Pulmonary artery endothelial cell (primary cell): ENCODE measurements around the gene ING2. TPM values are rescaled to one million over a fixed set of nuclear protein-coding genes. Genes with fewer than 3 reads are reported as not detected.
"Not testable (repeated sequence)": the region's sequence is repeated elsewhere in the genome, so short reads cannot be mapped to it uniquely, and the experiment has no call there.

Source experiments
- DNase-seq: peaks from one replicate; pipeline ENCODE4 v3.0.0-alpha.2; 2011; ENCODE audit warnings: low read depth, low spot score
- total RNA-seq: library from RNA; depleted of rRNA; stranded (reverse); fragments of >200 nt; gene quantifications from 2 replicates; pipeline ENCODE4 v1.2.3, GENCODE V29; 2014

ING2 gene
- total RNA-seq, 1 donor from 2014 or later = 7.6 TPM

DNA sequence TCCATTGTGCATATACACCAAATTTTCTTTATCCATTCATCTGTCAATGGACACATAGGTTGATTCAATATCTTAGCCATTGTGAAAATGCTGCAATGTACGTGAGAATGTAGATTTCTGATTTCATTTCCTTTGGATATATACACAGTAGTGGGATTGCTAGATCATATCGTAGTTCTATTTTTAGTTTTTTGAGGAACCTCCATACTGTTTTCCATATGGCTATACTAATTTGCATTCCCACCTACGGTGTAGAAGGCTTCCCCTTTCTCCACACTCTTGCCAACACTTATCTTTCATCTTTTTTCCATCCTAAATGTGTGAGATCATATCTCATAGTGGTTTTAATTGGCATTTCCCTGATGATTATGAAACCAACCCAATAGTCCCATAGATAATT, 43.4 kb downstream of the ING2 start:
- no peak for DNase-seq

DNA sequence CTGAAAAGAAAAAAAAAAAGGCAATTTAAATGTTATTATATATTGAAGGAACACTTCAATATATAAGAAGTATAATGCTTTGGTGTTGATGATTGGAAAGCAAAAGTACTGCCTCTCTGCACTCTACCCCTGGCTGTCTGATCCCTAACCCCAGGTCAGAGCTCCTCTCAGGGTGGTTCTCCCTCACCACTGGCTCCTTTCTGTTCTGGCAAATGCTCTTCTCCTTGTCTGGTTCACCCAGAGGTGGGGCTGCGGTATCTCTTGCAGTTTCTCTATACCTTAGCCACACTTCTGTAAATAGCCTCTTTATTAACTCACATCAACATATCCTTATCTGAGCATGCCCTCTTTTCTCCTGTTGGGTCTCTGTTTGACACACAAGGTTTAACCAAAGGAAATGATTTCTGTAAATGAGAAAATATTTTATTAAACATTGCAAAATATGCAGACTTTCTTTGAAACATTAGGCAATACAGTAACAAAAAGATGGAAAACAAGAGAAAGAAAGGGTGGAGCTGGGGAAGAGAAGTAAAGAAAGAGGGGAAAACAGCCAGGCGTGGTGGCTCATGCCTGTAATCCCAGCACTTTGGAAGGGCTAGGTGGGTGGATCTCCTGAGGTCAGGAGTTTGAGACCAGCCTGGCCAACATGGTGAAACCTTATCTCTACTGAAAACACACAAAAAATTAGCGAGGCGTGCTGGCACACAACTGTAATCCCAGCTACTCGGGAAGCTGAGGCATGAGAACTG, 45.7 kb downstream of the ING2 start:
- no peak for DNase-seq

DNA sequence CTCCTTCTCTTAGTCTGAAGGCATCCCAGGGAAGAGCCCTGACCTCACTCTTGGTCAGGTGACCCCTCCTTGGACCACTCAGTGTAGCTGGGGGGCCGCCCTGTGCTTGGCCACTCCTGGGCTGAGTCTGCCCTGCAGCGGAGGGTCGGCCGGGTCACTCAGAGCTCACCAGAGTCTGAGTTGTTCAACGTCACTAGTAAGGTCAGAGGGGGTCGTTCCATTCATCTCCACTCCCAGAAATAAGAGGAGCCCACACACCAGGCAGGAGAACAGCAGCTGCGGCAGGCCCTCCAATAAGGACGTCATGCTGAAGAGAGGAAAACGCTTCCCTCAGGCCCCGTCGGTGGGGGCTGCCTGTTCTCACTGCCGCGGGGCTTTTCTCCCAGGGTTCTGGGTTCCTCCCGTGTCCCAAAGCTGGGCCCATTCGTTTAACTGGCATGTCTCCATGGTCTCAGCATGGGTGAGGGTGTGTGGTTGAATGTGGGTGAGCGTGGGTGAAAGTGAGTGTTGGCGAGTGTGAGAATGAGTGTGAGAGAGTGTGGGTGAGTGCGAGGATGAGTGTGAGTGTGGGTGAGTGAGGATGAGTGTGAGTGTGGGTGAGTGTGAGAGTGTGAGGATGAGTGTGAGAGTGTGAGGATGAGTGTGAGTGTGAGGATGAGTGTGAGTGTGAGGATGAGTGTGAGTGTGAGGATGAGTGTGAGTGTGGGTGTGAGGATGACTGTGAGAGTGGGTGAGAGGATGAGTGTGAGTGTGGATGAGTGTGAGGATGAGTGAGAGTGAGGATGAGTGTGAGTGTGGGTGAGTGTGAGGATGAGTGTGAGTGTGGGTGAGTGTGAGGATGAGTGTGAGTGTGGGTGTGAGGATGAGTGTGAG, 47.7 kb downstream of the ING2 start:
- no peak for DNase-seq

GRCh38 chr4:183553147-183553478, 48.3 kb downstream of the ING2 start:
- DNase-seq = not testable (repeated sequence)

GRCh38 chr4:183553601-183554345, 48.9 kb downstream of the ING2 start:
- no peak for DNase-seq

GRCh38 chr4:183554346-183554686, 49.5 kb downstream of the ING2 start:
- DNase-seq = no peak

- no peak for DNase-seq
These were observed 50.2 kb downstream of the ING2 start for GRCh38 chr4:183554878-183555585.

DNA sequence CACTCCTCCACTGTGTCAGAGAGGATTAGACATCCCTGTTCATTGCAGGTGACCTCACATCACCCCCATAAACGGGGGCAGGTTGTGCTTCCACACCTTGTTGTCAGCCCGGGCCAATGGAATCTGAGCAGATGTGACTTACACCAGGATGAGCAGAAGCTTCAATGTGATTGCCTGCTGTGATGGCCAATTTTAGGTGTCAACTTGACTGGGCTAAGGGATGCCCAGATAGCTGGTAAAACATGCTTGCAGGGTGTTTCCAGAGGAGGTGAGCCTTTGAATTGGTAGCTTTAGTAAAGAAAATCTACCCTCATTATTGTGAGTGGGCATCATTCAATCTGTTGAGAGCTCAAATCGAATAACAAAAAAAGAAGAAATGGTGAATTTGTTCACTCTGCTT, 52.1 kb downstream of the ING2 start:
- DNase-seq = no peak

- no peak for DNase-seq
These were observed 52.8 kb downstream of the ING2 start for GRCh38 chr4:183557611-183558010.

DNA sequence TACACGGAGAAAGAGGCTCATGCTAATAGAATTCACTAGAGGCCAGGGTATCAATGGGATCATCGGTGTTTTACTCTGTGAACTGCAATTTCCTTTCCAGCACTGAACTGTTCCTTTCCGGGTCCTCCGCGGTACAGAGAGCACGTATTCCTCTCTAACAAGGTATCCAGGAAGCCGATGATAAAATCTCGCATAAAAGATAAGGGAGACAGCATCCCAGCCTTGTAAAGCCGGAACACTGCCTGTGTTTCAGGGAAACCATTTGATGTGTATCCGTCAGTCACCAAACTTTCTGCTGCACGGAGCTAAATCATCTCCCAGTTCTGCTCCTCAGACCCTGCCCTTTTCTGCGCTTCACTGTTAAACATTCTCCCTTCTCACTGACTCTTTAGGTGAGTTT, 54.0 kb downstream of the ING2 start:
- no peak for DNase-seq

- no peak for DNase-seq
These were observed 57.0 kb downstream of the ING2 start for GRCh38 chr4:183561905-183562304.

Other genes starting within 250 kb of the ING2 start
- not detected in 2 replicates for gene CLDN22, start 184.8 kb upstream of the ING2 start, total RNA-seq
- not detected in 2 replicates for gene CLDN24, start 182.6 kb upstream of the ING2 start, total RNA-seq
- 15.2 and 19.5 TPM in 2 replicates for gene CDKN2AIP, start 60.4 kb upstream of the ING2 start, total RNA-seq
- gene RWDD4, start 154.1 kb downstream of the ING2 start, total RNA-seq = 19.7 and 23.6 TPM in 2 replicates
- gene TRAPPC11, start 154.2 kb downstream of the ING2 start, total RNA-seq = 32.8 and 35.6 TPM in 2 replicates